CD4-positive, CD25-positive, alpha-beta regulatory T cell (primary cell): ENCODE data around the gene COG5. TPM values are rescaled to one million over a fixed set of nuclear protein-coding genes. Genes with fewer than 3 reads are reported as not detected.
A peak's percentile ranks its signal among the peaks of the same experiment; 100 is the strongest.

Experiments
- ATAC-seq, 2 donors: fragments of 150-1000 bp; cut with Tn5 transposase; one replicate each; pipeline ENCODE4 v1.10.0; 2021; ENCODE audit warnings: low read depth in 2 of 2, moderate number of reproducible peaks in 2 of 2, moderate library complexity in 1 of 2
- DNase-seq, 3 donors: peaks; one replicate each; pipeline versions ENCODE4 v3.0.0 to v3.0.0-alpha.2; 2012 to 2022; ENCODE audit warnings: mixed read lengths in 1 of 3
- H3K27ac ChIP-seq: one replicate; pipeline ENCODE4 v1.7.0; 2013; ENCODE audit warnings: mild to moderate bottlenecking, low read length; ENCODE audit not compliant: insufficient read depth, poor library complexity, severe bottlenecking
- H3K27me3 ChIP-seq: one replicate; pipeline ENCODE4 v1.7.0; 2013; ENCODE audit warnings: low read length; ENCODE audit not compliant: control insufficient read depth, insufficient read depth
- H3K36me3 ChIP-seq: one replicate; pipeline ENCODE4 v1.7.0; 2013; ENCODE audit warnings: mild to moderate bottlenecking, low read length, moderate library complexity; ENCODE audit not compliant: control insufficient read depth, insufficient read depth
- H3K4me1 ChIP-seq: 2 replicates; pipeline ENCODE4 v1.7.0; 2013; ENCODE audit warnings: mild to moderate bottlenecking, low read length; ENCODE audit not compliant: insufficient read depth, control insufficient read depth, poor library complexity, severe bottlenecking
- H3K4me3 ChIP-seq: one replicate; pipeline ENCODE4 v1.7.0; 2013; ENCODE audit warnings: low read depth, mild to moderate bottlenecking, low read length, moderate library complexity
- H3K9me3 ChIP-seq, 2 experiments: 1 replicate in 1 of 2; 2 replicates in 1 of 2; pipeline ENCODE4 v1.7.0; 2013; ENCODE audit warnings: low read length in 2 of 2, mild to moderate bottlenecking in 1 of 2, moderate library complexity in 1 of 2; ENCODE audit not compliant: control insufficient read depth in 2 of 2
- H3K27ac Mint-ChIP-seq, 3 donors: one replicate each; pipeline ENCODE4 v1.8.0; 2020 to 2022; ENCODE audit warnings: mild to moderate bottlenecking in 3 of 3, mixed read lengths in 3 of 3, moderate library complexity in 2 of 3
- H3K27me3 Mint-ChIP-seq: one replicate; pipeline ENCODE4 v1.8.0; 2022; ENCODE audit warnings: mild to moderate bottlenecking, mixed read lengths
- H3K36me3 Mint-ChIP-seq: one replicate; pipeline ENCODE4 v1.8.0; 2020; ENCODE audit warnings: mixed read lengths
- H3K4me1 Mint-ChIP-seq, 4 donors: one replicate each; pipeline ENCODE4 v1.8.0; 2020 to 2022; ENCODE audit warnings: mixed read lengths in 4 of 4, mild to moderate bottlenecking in 1 of 4
- H3K4me3 Mint-ChIP-seq, 4 donors: one replicate each; pipeline ENCODE4 v1.8.0; 2020 to 2022; ENCODE audit warnings: mild to moderate bottlenecking in 4 of 4, mixed read lengths in 4 of 4, moderate library complexity in 3 of 4
- H3K9me3 Mint-ChIP-seq, 7 donors: one replicate each; pipeline ENCODE4 v1.8.0; 2020 to 2022; ENCODE audit warnings: mixed read lengths in 7 of 7, mild to moderate bottlenecking in 3 of 7, moderate library complexity in 2 of 7
- polyA plus RNA-seq, 4 donors: library from polyadenylated mRNA; unstranded; fragments of 300-500 nt; fragmentation: Illumina TruSeq; gene quantifications; one replicate each; pipeline ENCODE4 v1.2.3, GENCODE V29; 2021
- total RNA-seq: library from RNA; stranded (reverse); gene quantifications from one replicate; pipeline ENCODE4 v1.2.3, GENCODE V29; 2022

The COG5 gene
- total and polyA plus RNA-seq, 5 donors from 2014 or later: 23.2 to 68.2 (median 34.5) TPM

DNA sequence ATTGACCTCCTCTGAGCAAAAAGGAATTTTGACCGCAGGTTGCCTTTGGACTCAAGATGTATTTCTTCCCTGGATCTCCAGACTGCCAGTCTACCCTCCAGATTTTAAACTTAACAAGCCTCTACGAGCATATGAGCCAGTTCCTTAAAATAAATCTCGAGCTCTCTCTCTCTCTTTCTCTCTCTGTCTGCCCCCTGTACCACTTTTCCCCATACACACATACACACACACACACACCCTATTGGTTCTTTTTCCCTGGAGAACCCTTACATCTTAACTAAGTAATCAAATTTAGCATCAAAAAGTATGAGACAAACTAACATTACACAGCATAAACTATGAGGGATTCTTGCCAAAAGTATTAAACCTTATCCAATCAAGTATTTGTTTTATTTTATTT, 27.7 kb upstream of the COG5 start:
- Histone ChIP-seq H3K36me3 (peaks cover 14% of the 10 kb centered on the region), H3K27me3 (no peaks in the 10 kb centered on the region), H3K27ac (no peak overlapping the region), H3K4me1 (no peaks in the 10 kb centered on the region), H3K4me3 (no peak overlapping the region), H3K9me3 (no peaks in the 10 kb centered on the region)
- peak overlapping the region in 1 of 3 donors; percentile 54 for H3K27ac Mint-ChIP-seq
- DNase-seq (no peak), ATAC-seq (no peak)
- peaks cover 24% of the 10 kb centered on the region for H3K36me3 Mint-ChIP-seq
- peaks cover 0 to 13% (median 0%) of the 10 kb centered on the region in 4 donors for H3K4me1 Mint-ChIP-seq
- H3K9me3 Mint-ChIP-seq: no peaks in the 10 kb centered on the region
- H3K27me3 Mint-ChIP-seq: no peaks in the 10 kb centered on the region
- no peak overlapping the region for H3K4me3 Mint-ChIP-seq

DNA sequence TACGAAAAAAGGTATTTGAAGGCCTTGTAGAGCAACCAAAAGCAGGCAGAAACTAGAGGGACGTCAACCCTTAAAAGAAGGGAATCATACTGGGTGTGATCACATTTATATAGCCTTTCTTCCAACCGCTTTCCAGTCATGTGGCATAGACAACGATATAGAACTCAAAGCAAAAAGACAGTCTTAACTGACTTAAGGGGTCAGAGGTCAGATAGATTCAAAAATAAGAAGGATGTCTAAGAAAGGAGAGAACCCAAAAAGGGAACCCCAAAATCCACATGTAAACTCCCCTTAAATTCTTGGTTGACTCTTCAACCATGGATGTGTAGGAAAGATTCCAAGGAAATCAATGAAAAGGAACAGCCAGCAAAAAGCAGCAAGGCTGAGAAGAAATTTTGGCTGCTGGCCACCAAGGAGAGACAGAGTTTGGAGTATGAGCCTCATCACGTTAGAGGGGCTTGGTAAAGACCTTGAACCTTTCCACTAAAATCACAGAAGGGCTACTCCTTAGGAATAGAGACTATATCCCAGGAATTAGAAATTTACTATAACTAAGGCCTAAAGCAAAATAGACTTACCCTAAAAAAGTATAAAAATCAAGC, 24.9 kb upstream of the COG5 start:
- Mint-ChIP-seq H3K27me3 (no peaks in the 10 kb centered on the region), H3K36me3 (peaks cover 24% of the 10 kb centered on the region), H3K27ac (no peak overlapping the region), H3K4me1 (peaks cover 0 to 13% (median 4%) of the 10 kb centered on the region in 4 donors), H3K4me3 (no peak overlapping the region), H3K9me3 (no peaks in the 10 kb centered on the region)
- Histone ChIP-seq H3K36me3 (peaks cover 11% of the 10 kb centered on the region), H3K9me3 (no peaks in the 10 kb centered on the region), H3K27me3 (no peaks in the 10 kb centered on the region), H3K4me3 (no peak overlapping the region), H3K4me1 (no peaks in the 10 kb centered on the region), H3K27ac (no peak overlapping the region)
- ATAC-seq (no peak), DNase-seq (no peak)

DNA sequence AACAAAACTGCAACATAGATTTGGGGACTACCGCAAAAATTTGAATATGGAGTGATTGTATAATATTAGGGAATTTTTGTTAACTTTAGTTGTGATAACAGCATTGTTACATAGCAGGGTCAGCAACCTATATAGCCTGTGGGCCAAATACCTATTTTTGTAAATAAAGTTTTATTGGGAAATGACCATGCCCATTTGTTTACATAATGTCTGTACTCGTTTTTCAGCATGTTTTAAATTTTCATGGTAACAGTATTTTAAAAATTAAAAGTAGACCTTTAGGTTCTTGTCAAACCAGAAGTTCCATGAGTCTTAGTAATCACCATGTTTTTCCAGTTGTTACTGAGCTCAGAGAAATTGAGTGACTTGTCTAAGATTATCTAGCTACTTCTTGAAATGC, 21.0 kb upstream of the COG5 start:
- no peak overlapping the region for H3K27ac ChIP-seq
- H3K27me3 Mint-ChIP-seq: no peaks in the 10 kb centered on the region
- H3K9me3 Mint-ChIP-seq: no peaks in the 10 kb centered on the region
- no peak overlapping the region for H3K27ac Mint-ChIP-seq
- H3K4me3 Mint-ChIP-seq: no peak overlapping the region
- no peak for ATAC-seq
- peaks cover 15 to 26% (median 19%) of the 10 kb centered on the region in 4 donors for H3K4me1 Mint-ChIP-seq
- peaks cover 20% of the 10 kb centered on the region for H3K4me1 ChIP-seq
- peaks cover 11% of the 10 kb centered on the region for H3K36me3 ChIP-seq
- no peak for DNase-seq
- H3K27me3 ChIP-seq: no peaks in the 10 kb centered on the region
- H3K36me3 Mint-ChIP-seq: peaks cover 23% of the 10 kb centered on the region
- H3K4me3 ChIP-seq: no peak overlapping the region
- no peaks in the 10 kb centered on the region for H3K9me3 ChIP-seq

DNA sequence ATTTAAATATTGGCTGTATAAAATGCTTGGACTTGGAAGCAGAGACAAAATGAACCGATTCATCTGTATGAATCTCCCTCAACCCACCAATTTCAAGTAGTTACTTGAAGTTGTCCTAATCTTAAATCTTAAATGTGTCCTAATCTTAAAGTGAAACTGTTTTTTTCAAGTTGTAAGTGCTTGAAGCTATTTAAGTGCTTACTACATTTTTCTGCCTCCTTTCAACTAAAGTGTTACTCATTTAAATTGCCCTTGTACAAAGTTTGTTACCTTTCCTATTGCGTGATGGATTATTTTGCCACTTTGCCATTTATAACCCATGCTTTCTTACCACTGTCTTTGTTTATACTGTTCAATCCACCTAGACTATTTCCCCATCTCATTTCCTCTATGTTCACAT, 19.2 kb upstream of the COG5 start:
- H3K9me3 ChIP-seq: no peaks in the 10 kb centered on the region
- Mint-ChIP-seq H3K27ac (no peak overlapping the region), H3K27me3 (no peaks in the 10 kb centered on the region), H3K4me1 (peaks cover 15 to 33% (median 23%) of the 10 kb centered on the region in 4 donors), H3K9me3 (no peaks in the 10 kb centered on the region), H3K36me3 (peaks cover 16% of the 10 kb centered on the region), H3K4me3 (peak overlapping the region in 1 of 4 donors; percentile 54)
- peaks cover 24% of the 10 kb centered on the region for H3K4me1 ChIP-seq
- no peak for ATAC-seq
- DNase-seq: peak in 1 of 3 donors; percentile 23
- no peaks in the 10 kb centered on the region for H3K27me3 ChIP-seq
- no peak overlapping the region for H3K27ac ChIP-seq
- peak overlapping the region; percentile 53 for H3K4me3 ChIP-seq
- peaks cover 11% of the 10 kb centered on the region for H3K36me3 ChIP-seq

DNA sequence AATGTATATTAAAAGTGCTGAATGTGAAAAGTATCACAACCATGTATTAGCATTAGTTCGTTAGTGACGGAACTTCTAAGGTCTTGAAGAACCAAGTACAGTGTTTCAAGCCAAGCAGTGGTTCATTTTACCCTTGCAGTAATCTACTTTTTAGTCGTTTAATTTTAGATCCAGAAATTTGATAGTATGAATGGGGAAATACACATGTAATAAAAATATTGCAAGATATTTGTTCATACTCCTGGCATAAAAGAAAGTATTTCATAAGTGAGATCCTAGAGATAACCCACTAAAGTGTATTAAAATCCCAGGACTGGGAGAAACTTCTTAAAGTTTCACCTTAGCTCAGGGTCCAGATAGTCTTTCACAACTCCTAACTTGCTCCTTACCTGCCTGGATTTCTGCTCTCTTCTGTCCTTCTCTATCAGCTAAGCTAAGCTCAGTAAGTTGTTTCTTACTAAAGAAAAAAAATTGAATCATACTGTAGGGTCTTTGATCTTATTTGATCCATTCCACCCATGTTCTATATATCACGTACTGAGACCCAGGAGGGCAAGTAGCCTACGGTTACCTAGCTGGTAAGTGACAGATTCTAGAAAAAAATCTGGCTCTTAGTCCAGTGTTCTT, 17.8 kb upstream of the COG5 start:
- Histone ChIP-seq H3K4me3 (peak overlapping the region; percentile 88), H3K4me1 (peaks cover 24% of the 10 kb centered on the region), H3K36me3 (peaks cover 11% of the 10 kb centered on the region), H3K9me3 (no peaks in the 10 kb centered on the region), H3K27ac (no peak overlapping the region), H3K27me3 (no peaks in the 10 kb centered on the region)
- Mint-ChIP-seq H3K4me3 (peak overlapping the region; percentile 63 to 89 (median 80)), H3K27me3 (no peaks in the 10 kb centered on the region), H3K4me1 (peaks cover 15 to 33% (median 23%) of the 10 kb centered on the region in 4 donors), H3K9me3 (no peaks in the 10 kb centered on the region), H3K36me3 (peaks cover 14% of the 10 kb centered on the region), H3K27ac (peak overlapping the region in 2 of 3 donors; percentile 22 to 42)
- no peak for ATAC-seq
- no peak for DNase-seq

DNA sequence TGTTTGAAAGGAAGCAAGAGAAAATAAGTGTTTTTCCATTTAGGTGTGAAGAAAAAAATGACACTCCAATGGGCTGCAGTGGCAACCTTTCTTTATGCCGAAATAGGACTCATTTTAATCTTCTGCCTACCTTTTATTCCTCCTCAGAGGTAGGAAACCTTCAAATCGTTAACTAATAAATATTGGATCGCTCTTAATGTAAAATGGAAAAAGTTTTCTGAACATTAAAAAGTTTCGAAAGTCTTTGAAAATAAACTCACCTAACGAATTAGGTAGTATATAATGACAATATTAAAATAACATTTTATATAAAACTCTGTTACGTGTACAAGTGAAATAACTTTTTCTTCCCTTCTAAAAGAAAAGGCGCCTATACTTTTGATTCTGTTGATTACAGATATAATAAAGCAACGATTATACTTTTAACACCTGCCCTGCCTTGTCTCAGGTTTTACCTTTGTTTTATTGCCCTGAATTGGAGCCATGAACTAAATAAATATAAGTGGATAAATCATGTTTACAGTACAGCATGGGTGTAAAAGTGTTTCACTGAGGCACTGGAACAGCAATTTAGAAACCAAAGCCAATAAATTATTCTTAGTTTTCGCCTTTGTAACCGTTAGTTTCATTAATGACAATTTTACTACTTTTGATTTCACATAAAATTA, 17.1 kb upstream of the COG5 start:
- Histone ChIP-seq H3K4me3 (peak overlapping the region; percentile 88), H3K4me1 (peaks cover 24% of the 10 kb centered on the region), H3K27me3 (no peaks in the 10 kb centered on the region), H3K27ac (peak overlapping the region; percentile 70), H3K36me3 (peaks cover 6% of the 10 kb centered on the region), H3K9me3 (no peaks in the 10 kb centered on the region)
- DNase-seq (no peak), ATAC-seq (no peak)
- Mint-ChIP-seq H3K4me1 (peaks cover 15 to 31% (median 23%) of the 10 kb centered on the region in 4 donors), H3K27me3 (no peaks in the 10 kb centered on the region), H3K9me3 (no peaks in the 10 kb centered on the region), H3K4me3 (peak overlapping the region; percentile 73 to 89 (median 86)), H3K36me3 (peaks cover 18% of the 10 kb centered on the region), H3K27ac (peak overlapping the region in 2 of 3 donors; percentile 42 to 67)

DNA sequence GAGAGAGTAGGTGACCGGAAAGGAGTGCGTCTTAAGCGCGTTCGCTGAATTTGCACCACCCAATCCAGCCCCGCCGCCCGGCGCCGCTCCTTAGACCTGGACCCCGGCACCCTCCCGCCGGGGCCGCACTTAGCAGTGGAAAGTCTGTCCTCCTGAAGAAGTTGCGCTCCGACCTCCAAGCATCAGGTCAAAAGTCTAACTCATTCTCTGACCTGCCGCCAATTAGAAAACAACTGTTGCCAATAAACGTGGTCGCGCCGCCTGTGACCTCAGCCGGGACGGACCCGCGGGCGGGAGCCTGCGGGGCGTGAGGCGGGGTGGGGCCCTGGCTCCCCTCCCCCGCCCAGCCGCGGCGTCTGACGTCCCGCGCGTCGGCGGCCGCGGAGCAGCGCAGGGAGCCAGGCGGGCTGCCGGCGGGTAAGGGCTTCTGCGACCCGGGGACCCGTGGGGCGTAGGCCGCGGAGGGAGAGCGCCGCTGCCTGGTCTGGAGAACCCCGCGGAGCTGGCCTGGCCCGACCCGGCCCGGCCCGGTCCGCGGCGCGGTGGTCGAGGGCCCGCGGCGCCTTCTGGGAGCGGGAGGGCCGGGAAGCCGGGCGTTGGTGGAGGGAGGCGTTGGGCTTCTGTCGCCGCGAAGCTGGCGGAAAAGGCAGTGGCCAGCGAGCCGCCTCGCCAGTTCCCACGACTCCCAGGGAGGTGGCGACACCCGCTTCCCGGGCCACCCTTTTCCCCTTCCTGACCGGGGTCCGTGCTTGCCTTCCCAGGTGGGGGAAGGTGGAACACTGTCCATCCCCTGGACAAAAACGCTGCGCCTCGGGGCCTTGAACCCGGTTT, 16.4 kb upstream of the COG5 start, which contains the start of gene BCAP29:
TSS of gene BCAP29 (plus strand) at position 362 of the 831 bp plus-strand sequence. CDS start 527 bp downstream, outside the sequence.
- Histone ChIP-seq H3K4me3 (peak within 1 kb of the TSS; percentile 93), H3K36me3 (peaks cover 6% of the 10 kb centered on the region), H3K4me1 (peaks cover 24% of the 10 kb centered on the region), H3K9me3 (no peaks in the 10 kb centered on the region), H3K27me3 (no peaks in the 10 kb centered on the region), H3K27ac (peak within 1 kb of the TSS; percentile 70)
- H3K9me3 Mint-ChIP-seq: no peaks in the 10 kb centered on the region
- peak; percentile 93 for ATAC-seq
- H3K4me3 Mint-ChIP-seq: peak within 1 kb of the TSS; percentile 89 to 95 (median 91)
- H3K27ac Mint-ChIP-seq: peak within 1 kb of the TSS; percentile 63 to 90 (median 90)
- H3K27me3 Mint-ChIP-seq: no peaks in the 10 kb centered on the region
- H3K4me1 Mint-ChIP-seq: peaks cover 16 to 31% (median 23%) of the 10 kb centered on the region in 4 donors
- peak; percentile 59 to 80 (median 69) for DNase-seq
- H3K36me3 Mint-ChIP-seq: peaks cover 11% of the 10 kb centered on the region
